A172 (cell line): Measurements from ENCODE around the gene MIDN. TPM values are rescaled to one million over a fixed set of nuclear protein-coding genes. Genes with fewer than 3 reads are reported as not detected.
"Not testable (repeated sequence)": the region's sequence is repeated elsewhere in the genome, so short reads cannot be mapped to it uniquely, and the experiment has no call there.

ENCODE experiments used
- DNase-seq: peaks from one replicate; pipeline ENCODE4 v3.0.0-alpha.2; 2015; ENCODE audit warnings: low spot score
- total RNA-seq: library from RNA; depleted of rRNA; stranded (reverse); fragments of >200 nt; shearing (Covaris generic); gene quantifications from 2 replicates; pipeline ENCODE4 v1.2.3, GENCODE V29; 2014

The MIDN gene
- total RNA-seq, 1 experiment from 2014 or later = 7.0 TPM

GRCh38 chr19:1246265-1247087 lies 1.9 kb upstream of the MIDN start:
- DNase-seq = not testable (repeated sequence)

- no peak for DNase-seq
Measured at GRCh38 chr19:1247748-1248138, 640 bp upstream of the MIDN start.

GRCh38 chr19:1248786-1249297 lies 459 bp downstream of the MIDN start:
- no peak for DNase-seq

- DNase-seq = peak; percentile 97
Measured at GRCh38 chr19:1249298-1249989, 1.1 kb downstream of the MIDN start.

GRCh38 chr19:1249990-1250436 lies 1.6 kb downstream of the MIDN start:
- no peak for DNase-seq

GRCh38 chr19:1250437-1251260 lies 2.3 kb downstream of the MIDN start:
- DNase-seq = peak; percentile 54

GRCh38 chr19:1251330-1252220 lies 3.2 kb downstream of the MIDN start:
- DNase-seq = peak; percentile 64

GRCh38 chr19:1252221-1252820 lies 3.9 kb downstream of the MIDN start:
- peak; percentile 87 for DNase-seq

GRCh38 chr19:1252821-1253513 lies 4.6 kb downstream of the MIDN start:
- DNase-seq = peak; percentile 96

- no peak for DNase-seq
Measured at GRCh38 chr19:1253514-1254080, 5.2 kb downstream of the MIDN start.

- DNase-seq = no peak
Measured at GRCh38 chr19:1254081-1254527, 5.7 kb downstream of the MIDN start.

GRCh38 chr19:1254530-1255185 lies 6.3 kb downstream of the MIDN start:
- DNase-seq = no peak

GRCh38 chr19:1255186-1256161 lies 7.1 kb downstream of the MIDN start:
- DNase-seq = no peak

- no peak for DNase-seq
Measured at GRCh38 chr19:1256646-1257474, 8.5 kb downstream of the MIDN start.

GRCh38 chr19:1257475-1258162 lies 9.2 kb downstream of the MIDN start:
- no peak for DNase-seq

GRCh38 chr19:1258163-1258492 lies 9.7 kb downstream of the MIDN start:
- no peak for DNase-seq
